Left ventricle myocardium inferior (tissue), 1 donor: ENCODE measurements around the gene SMYD1. TPM values are rescaled to one million over a fixed set of nuclear protein-coding genes. Genes with fewer than 3 reads are reported as not detected.
"Not testable (repeated sequence)": the region's sequence is repeated elsewhere in the genome, so short reads cannot be mapped to it uniquely, and the experiment has no call there.

Experiments
- DNase-seq: peaks from one replicate; pipeline ENCODE4 v3.0.0-alpha.2; 2020
- H3K27ac ChIP-seq: fragments of 200-600 bp; replicated peaks from 2 replicates; pipeline ENCODE4 v1.8.0; 2021
- H3K27me3 ChIP-seq: fragments of 200-600 bp; 2 replicates; pipeline ENCODE4 v1.8.0; 2021; ENCODE audit warnings: low read depth
- H3K36me3 ChIP-seq: fragments of 200-600 bp; 2 replicates; pipeline ENCODE4 v1.8.0; 2021
- H3K4me1 ChIP-seq: fragments of 200-600 bp; 2 replicates; pipeline ENCODE4 v1.8.0; 2021
- H3K4me3 ChIP-seq: fragments of 200-600 bp; 2 replicates; pipeline ENCODE4 v1.8.0; 2021; ENCODE audit warnings: mild to moderate bottlenecking, moderate library complexity
- H3K9me3 ChIP-seq: fragments of 200-600 bp; replicated peaks from 2 replicates; pipeline ENCODE4 v1.8.0; 2021
- CTCF ChIP-seq: fragments of 200-600 bp; IDR thresholded peaks from 2 replicates; pipeline ENCODE4 v1.8.0; 2021; ENCODE audit warnings: antibody characterized with exemption, mild to moderate bottlenecking, borderline replicate concordance
- intact Hi-C: fragments of 100-400 bp; cut with micrococcal nuclease; formaldehyde crosslinking; loops from one replicate; pipeline ENCODE4 v1.11.0; 2022
- long read RNA-seq: library from polyadenylated mRNA; unstranded; transcript quantifications from one replicate; pipeline ENCODE4 v2.0.0, GENCODE V29; 2021
- total RNA-seq: library from RNA; stranded (reverse); fragmentation: NEBNext Ultra II Directional; extraction: Animal tissue kit (Norgen Biotek cat#: 25700); gene quantifications from one replicate; pipeline ENCODE4 v1.2.1, GENCODE V29; 2021
- donor health status: DM: no; HTN: yes; CAD: no; lungs with severe emphysema.

Gene SMYD1
- 389 TPM for total RNA-seq
- long read RNA-seq, full-length matches to known transcripts, result 367 of 465 reads
- long read RNA-seq, partial matches to known transcripts, result 79 of 465 reads
- long read RNA-seq, other reads (novel, unspliced or antisense), result 19 of 465 reads

- DNase-seq, result peak; percentile 26
- H3K4me1 ChIP-seq, result peaks cover 2% of the 10 kb centered on the region
- no peaks in the 10 kb centered on the region for H3K36me3 ChIP-seq
- TF ChIP-seq CTCF, result no peak
- intact Hi-C loops, result no loop called here
- H3K27me3 ChIP-seq, result peaks cover 21% of the 10 kb centered on the region
- no peaks in the 10 kb centered on the region for H3K9me3 ChIP-seq
- H3K4me3 ChIP-seq, result peak within 1 kb of the TSS; percentile 69
- peak within 1 kb of the TSS; percentile 90 for H3K27ac ChIP-seq
Observed at GRCh38 chr2:88067598-88067997, at the start of gene SMYD1. TSS of gene SMYD1 (plus strand) at chr2:88067825. CDS start at chr2:88067865, 40 bp downstream.

- intact Hi-C loops, DNase-seq, H3K9me3 ChIP-seq, H3K27ac ChIP-seq, H3K27me3 ChIP-seq, H3K36me3 ChIP-seq, H3K4me1 ChIP-seq, H3K4me3 ChIP-seq: not testable (repeated sequence)
Observed at GRCh38 chr2:88018077-88018805, 49.4 kb upstream of the SMYD1 start.

- H3K4me1 ChIP-seq, result peaks cover 9% of the 10 kb centered on the region
- TF ChIP-seq CTCF, result no peak
- H3K4me3 ChIP-seq, result no peak overlapping the region
- H3K9me3 ChIP-seq, result no peaks in the 10 kb centered on the region
- intact Hi-C loops, result no loop called here
- no peak overlapping the region for H3K27ac ChIP-seq
- H3K36me3 ChIP-seq, result no peaks in the 10 kb centered on the region
- DNase-seq, result no peak
- H3K27me3 ChIP-seq, result no peaks in the 10 kb centered on the region
Observed at GRCh38 chr2:88018909-88019308, 48.7 kb upstream of the SMYD1 start.

- intact Hi-C loops, result no loop called here
- H3K4me3 ChIP-seq, result no peak overlapping the region
- peaks cover 9% of the 10 kb centered on the region for H3K4me1 ChIP-seq
- H3K27me3 ChIP-seq, result no peaks in the 10 kb centered on the region
- H3K27ac ChIP-seq, result no peak overlapping the region
- no peak for TF ChIP-seq CTCF
- H3K9me3 ChIP-seq, result no peaks in the 10 kb centered on the region
- H3K36me3 ChIP-seq, result no peaks in the 10 kb centered on the region
- DNase-seq, result no peak
Observed at GRCh38 chr2:88019985-88020384, 47.6 kb upstream of the SMYD1 start.

GRCh38 chr2:88022669-88022921, 45.0 kb upstream of the SMYD1 start:
- intact Hi-C loops, result no loop called here
- TF ChIP-seq CTCF, result no peak
- no peak overlapping the region for H3K4me3 ChIP-seq

GRCh38 chr2:88024509-88024908, 43.1 kb upstream of the SMYD1 start:
- no peak overlapping the region for H3K4me3 ChIP-seq

More at GRCh38 chr2:88022669-88022921, 45.0 kb upstream of the SMYD1 start:
- Histone ChIP-seq H3K27ac (no peak overlapping the region), H3K36me3 (peaks cover 11% of the 10 kb centered on the region), H3K4me1 (no peaks in the 10 kb centered on the region), H3K27me3 (no peaks in the 10 kb centered on the region), H3K9me3 (no peaks in the 10 kb centered on the region)
- no peak for DNase-seq

More at GRCh38 chr2:88024509-88024908, 43.1 kb upstream of the SMYD1 start:
- no peak overlapping the region for H3K27ac ChIP-seq
- no peak for TF ChIP-seq CTCF
- intact Hi-C loops, result no loop called here
- H3K9me3 ChIP-seq, result no peaks in the 10 kb centered on the region
- H3K27me3 ChIP-seq, result no peaks in the 10 kb centered on the region
- no peak for DNase-seq
- H3K4me1 ChIP-seq, result no peaks in the 10 kb centered on the region
- H3K36me3 ChIP-seq, result peaks cover 30% of the 10 kb centered on the region
